Left ventricle myocardium inferior (tissue), 1 donor: ENCODE results near the gene NBAS. TPM values are rescaled to one million over a fixed set of nuclear protein-coding genes. Genes with fewer than 3 reads are reported as not detected.

ENCODE experiments used
- DNase-seq: peaks from one replicate; pipeline ENCODE4 v3.0.0-alpha.2; 2020
- H3K27ac ChIP-seq: fragments of 200-600 bp; replicated peaks from 2 replicates; pipeline ENCODE4 v1.8.0; 2021
- H3K27me3 ChIP-seq: fragments of 200-600 bp; 2 replicates; pipeline ENCODE4 v1.8.0; 2021; ENCODE audit warnings: low read depth
- H3K36me3 ChIP-seq: fragments of 200-600 bp; 2 replicates; pipeline ENCODE4 v1.8.0; 2021
- H3K4me1 ChIP-seq: fragments of 200-600 bp; 2 replicates; pipeline ENCODE4 v1.8.0; 2021
- H3K4me3 ChIP-seq: fragments of 200-600 bp; 2 replicates; pipeline ENCODE4 v1.8.0; 2021; ENCODE audit warnings: mild to moderate bottlenecking, moderate library complexity
- H3K9me3 ChIP-seq: fragments of 200-600 bp; replicated peaks from 2 replicates; pipeline ENCODE4 v1.8.0; 2021
- CTCF ChIP-seq: fragments of 200-600 bp; IDR thresholded peaks from 2 replicates; pipeline ENCODE4 v1.8.0; 2021; ENCODE audit warnings: antibody characterized with exemption, mild to moderate bottlenecking, borderline replicate concordance
- intact Hi-C: fragments of 100-400 bp; cut with micrococcal nuclease; formaldehyde crosslinking; loops from one replicate; pipeline ENCODE4 v1.11.0; 2022
- total RNA-seq: library from RNA; stranded (reverse); fragmentation: NEBNext Ultra II Directional; extraction: Animal tissue kit (Norgen Biotek cat#: 25700); gene quantifications from one replicate; pipeline ENCODE4 v1.2.1, GENCODE V29; 2021
- donor health status: DM: no; HTN: yes; CAD: no; lungs with severe emphysema.

NBAS gene
- total RNA-seq, 1 donor from 2014 or later: 50.6 TPM

GRCh38 chr2:15595342-15595905, 34.3 kb upstream of the NBAS start:
- H3K4me1 ChIP-seq: peaks cover 41% of the 10 kb centered on the region
- intact Hi-C loops: no loop called here
- H3K27ac ChIP-seq: no peak overlapping the region
- no peak overlapping the region for H3K4me3 ChIP-seq
- no peaks in the 10 kb centered on the region for H3K9me3 ChIP-seq
- no peaks in the 10 kb centered on the region for H3K27me3 ChIP-seq
- H3K36me3 ChIP-seq: peaks cover 54% of the 10 kb centered on the region
- DNase-seq: no peak
- TF ChIP-seq CTCF: no peak

GRCh38 chr2:15594291-15595256, 33.4 kb upstream of the NBAS start:
- TF ChIP-seq CTCF: no peak
- H3K4me1 ChIP-seq: peaks cover 41% of the 10 kb centered on the region
- intact Hi-C loops: no loop called here
- DNase-seq: no peak
- H3K27ac ChIP-seq: peak overlapping the region; percentile 40
- peaks cover 45% of the 10 kb centered on the region for H3K36me3 ChIP-seq
- H3K27me3 ChIP-seq: no peaks in the 10 kb centered on the region
- H3K9me3 ChIP-seq: no peaks in the 10 kb centered on the region
- peak overlapping the region; percentile 98 for H3K4me3 ChIP-seq

GRCh38 chr2:15593327-15593705, 32.2 kb upstream of the NBAS start:
- DNase-seq: no peak
- intact Hi-C loops: no loop called here
- no peaks in the 10 kb centered on the region for H3K9me3 ChIP-seq
- peaks cover 41% of the 10 kb centered on the region for H3K4me1 ChIP-seq
- no peak for TF ChIP-seq CTCF
- H3K27me3 ChIP-seq: no peaks in the 10 kb centered on the region
- peak overlapping the region; percentile 98 for H3K4me3 ChIP-seq
- peaks cover 33% of the 10 kb centered on the region for H3K36me3 ChIP-seq
- peak overlapping the region; percentile 98 for H3K27ac ChIP-seq

- TF ChIP-seq CTCF: peak; percentile 15
- H3K9me3 ChIP-seq: no peaks in the 10 kb centered on the region
- peak within 1 kb of the TSS; percentile 98 for H3K4me3 ChIP-seq
- peaks cover 41% of the 10 kb centered on the region for H3K4me1 ChIP-seq
- H3K36me3 ChIP-seq: peaks cover 18% of the 10 kb centered on the region
- intact Hi-C loops: no loop called here
- H3K27ac ChIP-seq: peak within 1 kb of the TSS; percentile 98
- no peaks in the 10 kb centered on the region for H3K27me3 ChIP-seq
- DNase-seq: peak; percentile 84
These were observed 30.7 kb upstream of the NBAS start, which contains the start of gene DDX1 for GRCh38 chr2:15591692-15592463. TSS of gene DDX1 (plus strand) at chr2:15591868. CDS start at chr2:15591934, 66 bp downstream.

- DNase-seq: no peak
- intact Hi-C loops: no loop called here
- Histone ChIP-seq H3K4me3 (peak overlapping the region; percentile 98), H3K4me1 (peaks cover 41% of the 10 kb centered on the region), H3K27me3 (no peaks in the 10 kb centered on the region), H3K9me3 (no peaks in the 10 kb centered on the region), H3K27ac (peak overlapping the region; percentile 98), H3K36me3 (peaks cover 13% of the 10 kb centered on the region)
- no peak for TF ChIP-seq CTCF
These were observed 30.2 kb upstream of the NBAS start for GRCh38 chr2:15591373-15591691.
